Natural killer cell (primary cell): Measurements from ENCODE around the gene ARHGAP35. TPM values are rescaled to one million over a fixed set of nuclear protein-coding genes. Genes with fewer than 3 reads are reported as not detected.
A peak's percentile ranks its signal among the peaks of the same experiment; 100 is the strongest.

ENCODE experiments used
- ATAC-seq, 3 donors: fragments of 150-1000 bp in 2 of 3; fragments of 200-7000 bp in 1 of 3; cut with Tn5 transposase; 1 replicate in 1 of 3; 2 replicates in 2 of 3; pipeline ENCODE4 v1.10.0; 2021; ENCODE audit warnings: mild to moderate bottlenecking in 2 of 3, moderate library complexity in 2 of 3
- DNase-seq, 2 donors: peaks; one replicate each; pipeline versions ENCODE4 v3.0.0 to v3.0.0-alpha.2; 2013 to 2021; ENCODE audit warnings: mixed read lengths in 1 of 2
- H3K27ac ChIP-seq: one replicate; pipeline ENCODE4 v1.5.1; 2013; ENCODE audit warnings: mild to moderate bottlenecking, low read length
- H3K27me3 ChIP-seq: one replicate; pipeline ENCODE4 v1.6.1; 2013; ENCODE audit warnings: low read length; ENCODE audit not compliant: control insufficient read depth, insufficient read depth
- H3K36me3 ChIP-seq: one replicate; pipeline ENCODE4 v1.6.1; 2013; ENCODE audit warnings: low read length; ENCODE audit not compliant: control insufficient read depth, insufficient read depth
- H3K4me1 ChIP-seq: one replicate; pipeline ENCODE4 v1.6.1; 2013; ENCODE audit warnings: low read length; ENCODE audit not compliant: control insufficient read depth, insufficient read depth
- H3K4me3 ChIP-seq: one replicate; pipeline ENCODE4 v1.5.1; 2013; ENCODE audit warnings: low read length
- H3K9me3 ChIP-seq: one replicate; pipeline ENCODE4 v1.6.1; 2013; ENCODE audit warnings: low read length; ENCODE audit not compliant: control insufficient read depth, insufficient read depth
- H3K27ac Mint-ChIP-seq, 2 donors: one replicate each; pipeline ENCODE4 v1.8.0; 2022; ENCODE audit warnings: mild to moderate bottlenecking in 2 of 2, mixed read lengths in 2 of 2, moderate library complexity in 1 of 2
- H3K27me3 Mint-ChIP-seq, 2 donors: one replicate each; pipeline ENCODE4 v1.8.0; 2022; ENCODE audit warnings: low read depth in 2 of 2, mixed read lengths in 2 of 2
- H3K36me3 Mint-ChIP-seq: one replicate; pipeline ENCODE4 v1.8.0; 2022; ENCODE audit warnings: mixed read lengths
- H3K4me1 Mint-ChIP-seq, 2 donors: one replicate each; pipeline ENCODE4 v1.8.0; 2022; ENCODE audit warnings: mixed read lengths in 2 of 2
- H3K4me3 Mint-ChIP-seq: one replicate; pipeline ENCODE4 v1.8.0; 2022; ENCODE audit warnings: mild to moderate bottlenecking, moderate library complexity, mixed read lengths
- H3K9me3 Mint-ChIP-seq, 2 donors: one replicate each; pipeline ENCODE4 v1.8.0; 2022; ENCODE audit warnings: mixed read lengths in 2 of 2
- WGBS: methylation state at CpG from one replicate; pipeline ENCODE4 v1.1.7; 2013; ENCODE audit warnings: missing lambda C conversion rate; ENCODE audit not compliant: insufficient coverage; 5-methylcytosine and 5-hydroxymethylcytosine counted together
- intact Hi-C: fragments of 100-400 bp; cut with micrococcal nuclease; formaldehyde crosslinking; loops from one replicate; pipeline ENCODE4 v1.14.2; 2022
- total RNA-seq, 4 donors: library from RNA; stranded (reverse); fragments of 120-200 nt in 1 of 4; gene quantifications; one replicate each; pipeline versions ENCODE4 v1.2.3 to v1.2.4, GENCODE V29; 2013 to 2022
- TF ChIP-seq, protein P1 (sequence below): fragments of 200-600 bp; IDR thresholded peaks from one replicate; pipeline ENCODE4 v1.8.0; 2022; ENCODE audit warnings: antibody characterized with exemption

ARHGAP35 gene
- total RNA-seq, 3 donors from 2014 or later (not counting 1 experiment from before 2014, with no cell fraction given) = 40.2 to 66.2 (median 48.5) TPM

GRCh38 chr19:46847528-46847927, 13.3 kb upstream of the ARHGAP35 start:
- H3K27ac Mint-ChIP-seq = no peak overlapping the region
- Histone ChIP-seq H3K27ac (no peak overlapping the region), H3K4me3 (no peak overlapping the region), H3K27me3 (no peaks in the 10 kb centered on the region), H3K36me3 (peaks cover 15% of the 10 kb centered on the region), H3K9me3 (no peaks in the 10 kb centered on the region), H3K4me1 (peaks cover 25% of the 10 kb centered on the region)
- peaks cover 7% of the 10 kb centered on the region for H3K36me3 Mint-ChIP-seq
- H3K27me3 Mint-ChIP-seq = no peaks in the 10 kb centered on the region
- H3K4me1 Mint-ChIP-seq = peaks cover 17 to 37% of the 10 kb centered on the region in 2 donors
- no peaks in the 10 kb centered on the region for H3K9me3 Mint-ChIP-seq
- intact Hi-C loops = no loop called here
- TF ChIP-seq, protein P1, sequence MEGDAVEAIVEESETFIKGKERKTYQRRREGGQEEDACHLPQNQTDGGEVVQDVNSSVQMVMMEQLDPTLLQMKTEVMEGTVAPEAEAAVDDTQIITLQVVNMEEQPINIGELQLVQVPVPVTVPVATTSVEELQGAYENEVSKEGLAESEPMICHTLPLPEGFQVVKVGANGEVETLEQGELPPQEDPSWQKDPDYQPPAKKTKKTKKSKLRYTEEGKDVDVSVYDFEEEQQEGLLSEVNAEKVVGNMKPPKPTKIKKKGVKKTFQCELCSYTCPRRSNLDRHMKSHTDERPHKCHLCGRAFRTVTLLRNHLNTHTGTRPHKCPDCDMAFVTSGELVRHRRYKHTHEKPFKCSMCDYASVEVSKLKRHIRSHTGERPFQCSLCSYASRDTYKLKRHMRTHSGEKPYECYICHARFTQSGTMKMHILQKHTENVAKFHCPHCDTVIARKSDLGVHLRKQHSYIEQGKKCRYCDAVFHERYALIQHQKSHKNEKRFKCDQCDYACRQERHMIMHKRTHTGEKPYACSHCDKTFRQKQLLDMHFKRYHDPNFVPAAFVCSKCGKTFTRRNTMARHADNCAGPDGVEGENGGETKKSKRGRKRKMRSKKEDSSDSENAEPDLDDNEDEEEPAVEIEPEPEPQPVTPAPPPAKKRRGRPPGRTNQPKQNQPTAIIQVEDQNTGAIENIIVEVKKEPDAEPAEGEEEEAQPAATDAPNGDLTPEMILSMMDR = no peak
- WGBS = 94% methylated on average over 10 of the region's 11 CpGs
- no peak for ATAC-seq
- DNase-seq = no peak
- no peak overlapping the region for H3K4me3 Mint-ChIP-seq

- Mint-ChIP-seq H3K4me3 (no peak overlapping the region), H3K27me3 (no peaks in the 10 kb centered on the region)
Measured at GRCh38 chr19:46848389-46848788, 12.4 kb upstream of the ARHGAP35 start.

DNA sequence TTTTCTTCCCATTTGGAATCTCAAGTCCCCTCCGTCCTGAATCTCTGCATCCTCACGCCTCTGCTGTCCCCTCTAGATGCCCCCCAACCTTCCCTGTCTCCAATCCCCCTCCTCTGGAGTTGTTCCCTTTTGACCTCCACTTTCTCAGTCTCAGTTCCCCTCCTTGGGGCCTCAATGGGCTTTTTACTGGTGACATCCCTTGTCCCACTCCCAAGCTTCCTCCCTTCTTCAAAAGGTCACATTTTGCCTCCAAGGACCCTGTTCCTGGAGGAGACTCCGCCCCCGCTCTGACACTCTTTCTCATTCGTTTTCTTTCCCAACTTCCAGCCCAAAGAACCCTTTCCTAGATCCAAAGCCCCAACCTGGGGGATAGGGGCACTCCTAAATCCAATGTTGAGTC, 11.2 kb upstream of the ARHGAP35 start:
- H3K9me3 Mint-ChIP-seq = no peaks in the 10 kb centered on the region
- H3K27me3 Mint-ChIP-seq = no peaks in the 10 kb centered on the region
- peak overlapping the region; percentile 84 to 95 for H3K27ac Mint-ChIP-seq
- Histone ChIP-seq H3K27ac (no peak overlapping the region), H3K27me3 (no peaks in the 10 kb centered on the region), H3K4me1 (peaks cover 25% of the 10 kb centered on the region), H3K36me3 (peaks cover 2% of the 10 kb centered on the region), H3K9me3 (no peaks in the 10 kb centered on the region), H3K4me3 (peak overlapping the region; percentile 61)
- H3K4me3 Mint-ChIP-seq = peak overlapping the region; percentile 94
- DNase-seq = no peak
- no peak for ATAC-seq
- H3K4me1 Mint-ChIP-seq = peaks cover 17 to 30% of the 10 kb centered on the region in 2 donors
- peaks cover 7% of the 10 kb centered on the region for H3K36me3 Mint-ChIP-seq
- TF ChIP-seq, protein P1 = no peak
- 82% methylated on average over 5 of the region's 5 CpGs for WGBS
- intact Hi-C loops = loop anchor here (10.0 kb wide), 1 partner anchor 425 kb away; the partner anchor contains the start of gene INAFM1

More at GRCh38 chr19:46848389-46848788, 12.4 kb upstream of the ARHGAP35 start:
- no peaks in the 10 kb centered on the region for H3K9me3 ChIP-seq
- intact Hi-C loops = no loop called here
- ATAC-seq (no peak), DNase-seq (no peak)
- H3K27me3 ChIP-seq = no peaks in the 10 kb centered on the region
- TF ChIP-seq, protein P1 = no peak
- H3K4me3 ChIP-seq = no peak overlapping the region
- WGBS = 96% methylated on average over 2 of the region's 2 CpGs
- H3K36me3 Mint-ChIP-seq = peaks cover 7% of the 10 kb centered on the region
- H3K36me3 ChIP-seq = peaks cover 7% of the 10 kb centered on the region
- peaks cover 25% of the 10 kb centered on the region for H3K4me1 ChIP-seq
- H3K4me1 Mint-ChIP-seq = peaks cover 17 to 30% of the 10 kb centered on the region in 2 donors
- H3K27ac ChIP-seq = no peak overlapping the region
- no peaks in the 10 kb centered on the region for H3K9me3 Mint-ChIP-seq
- H3K27ac Mint-ChIP-seq = no peak overlapping the region
